ENCODE results near the gene SLC6A19. TPM values are rescaled to one million over a fixed set of nuclear protein-coding genes. Genes with fewer than 3 reads are reported as not detected.

Gene SLC6A19
- total RNA-seq, 1 donor from 2014 or later, result not detected

- no peak for DNase-seq (ENCODE audit: low read depth, low spot score)
These were observed 7.5 kb downstream of the SLC6A19 start for GRCh38 chr5:1208743-1209488.

GRCh38 chr5:1209489-1209852 lies 8.1 kb downstream of the SLC6A19 start:
- no peak for DNase-seq (ENCODE audit: low read depth, low spot score)

GRCh38 chr5:1209896-1210776 lies 8.7 kb downstream of the SLC6A19 start:
- DNase-seq (ENCODE audit: low read depth, low spot score), result no peak

GRCh38 chr5:1210832-1211251 lies 9.4 kb downstream of the SLC6A19 start:
- DNase-seq (ENCODE audit: low read depth, low spot score), result no peak

DNA sequence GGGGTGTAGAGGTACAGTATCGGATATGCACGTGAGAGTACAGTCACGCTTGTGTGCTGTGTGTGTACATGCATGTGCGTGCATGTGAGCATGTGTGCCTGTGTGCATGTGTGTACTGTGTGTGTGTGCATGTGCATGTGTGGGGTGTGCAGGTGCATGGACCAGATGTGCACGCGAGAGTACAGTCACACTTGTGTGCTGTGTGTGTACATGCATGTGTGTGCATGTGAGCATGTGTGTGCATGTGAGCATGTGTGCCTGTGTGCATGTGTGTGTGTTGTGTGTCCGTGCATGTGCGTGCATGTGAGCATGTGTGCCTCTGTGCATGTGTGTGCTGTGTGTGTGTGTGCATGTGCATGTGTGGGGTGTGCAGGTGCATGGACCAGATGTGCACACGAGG lies 10.3 kb downstream of the SLC6A19 start:
- no peak for DNase-seq (ENCODE audit: low read depth, low spot score)

DNA sequence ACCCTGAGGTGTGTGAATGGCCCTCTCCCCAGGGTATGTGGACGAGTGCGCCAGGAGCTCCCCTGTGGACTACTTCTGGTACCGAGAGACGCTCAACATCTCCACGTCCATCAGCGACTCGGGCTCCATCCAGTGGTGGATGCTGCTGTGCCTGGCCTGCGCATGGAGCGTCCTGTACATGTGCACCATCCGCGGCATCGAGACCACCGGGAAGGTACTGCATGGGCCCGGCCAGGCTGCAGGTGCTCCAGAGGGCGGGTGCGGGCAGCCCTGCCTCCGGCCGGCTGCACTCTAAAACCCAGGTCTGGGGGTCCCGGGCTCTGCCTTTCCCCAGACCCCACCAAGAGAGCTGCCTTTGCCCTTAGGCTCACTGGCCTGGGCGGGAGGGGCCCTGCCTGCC lies 10.9 kb downstream of the SLC6A19 start:
- DNase-seq (ENCODE audit: low read depth, low spot score), result no peak

DNA sequence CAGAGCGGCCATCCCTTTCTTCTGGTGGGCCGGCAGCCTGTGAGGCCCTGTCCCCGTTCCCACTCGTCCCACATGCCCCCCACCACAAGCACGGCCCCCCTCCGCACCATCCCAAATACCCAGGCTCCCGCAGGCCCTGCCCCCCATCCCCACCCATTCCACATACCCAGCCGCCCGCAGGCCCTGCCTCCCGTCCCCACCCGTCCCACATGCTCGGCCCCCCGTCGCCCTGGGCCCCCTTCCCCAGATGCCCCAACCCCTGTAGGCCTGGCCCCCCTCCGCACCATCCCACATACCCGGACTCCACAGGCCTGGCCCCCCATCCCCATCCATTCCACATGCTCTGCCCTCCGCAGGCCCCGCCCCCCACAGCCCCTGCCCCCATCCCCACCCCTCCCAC lies 11.5 kb downstream of the SLC6A19 start:
- DNase-seq (ENCODE audit: low read depth, low spot score), result no peak

DNA sequence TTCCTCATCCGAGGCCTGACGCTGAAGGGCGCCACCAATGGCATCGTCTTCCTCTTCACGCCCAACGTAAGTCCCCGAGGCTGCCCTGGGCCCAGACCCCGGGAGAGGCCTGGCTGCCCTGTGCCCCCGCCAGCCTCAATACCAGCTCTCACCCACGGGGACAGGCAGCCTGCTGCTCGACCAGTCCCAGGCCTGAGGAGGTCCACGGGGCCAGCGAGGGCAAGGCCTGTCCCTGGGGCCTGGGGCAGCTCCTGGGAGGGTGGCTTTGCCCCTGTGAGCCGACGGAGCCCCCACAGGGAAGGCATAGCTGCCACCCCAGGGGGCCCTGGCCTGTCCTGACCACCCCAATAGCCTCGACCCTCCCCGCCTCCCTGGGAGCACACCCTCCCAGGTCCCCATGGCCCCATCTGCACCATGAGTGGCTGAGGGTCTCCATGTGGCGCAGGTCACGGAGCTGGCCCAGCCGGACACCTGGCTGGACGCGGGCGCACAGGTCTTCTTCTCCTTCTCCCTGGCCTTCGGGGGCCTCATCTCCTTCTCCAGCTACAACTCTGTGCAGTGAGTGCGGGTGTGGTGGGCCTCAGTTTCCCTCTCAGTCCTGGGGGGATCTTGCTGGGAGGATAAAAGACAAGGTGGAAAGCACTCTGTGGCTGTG lies 12.2 kb downstream of the SLC6A19 start:
- DNase-seq (ENCODE audit: low read depth, low spot score), result no peak

- no peak for DNase-seq (ENCODE audit: low read depth, low spot score)
These were observed 13.0 kb downstream of the SLC6A19 start for GRCh38 chr5:1214163-1214935.

GRCh38 chr5:1214936-1215220 lies 13.5 kb downstream of the SLC6A19 start:
- no peak for DNase-seq (ENCODE audit: low read depth, low spot score)

DNA sequence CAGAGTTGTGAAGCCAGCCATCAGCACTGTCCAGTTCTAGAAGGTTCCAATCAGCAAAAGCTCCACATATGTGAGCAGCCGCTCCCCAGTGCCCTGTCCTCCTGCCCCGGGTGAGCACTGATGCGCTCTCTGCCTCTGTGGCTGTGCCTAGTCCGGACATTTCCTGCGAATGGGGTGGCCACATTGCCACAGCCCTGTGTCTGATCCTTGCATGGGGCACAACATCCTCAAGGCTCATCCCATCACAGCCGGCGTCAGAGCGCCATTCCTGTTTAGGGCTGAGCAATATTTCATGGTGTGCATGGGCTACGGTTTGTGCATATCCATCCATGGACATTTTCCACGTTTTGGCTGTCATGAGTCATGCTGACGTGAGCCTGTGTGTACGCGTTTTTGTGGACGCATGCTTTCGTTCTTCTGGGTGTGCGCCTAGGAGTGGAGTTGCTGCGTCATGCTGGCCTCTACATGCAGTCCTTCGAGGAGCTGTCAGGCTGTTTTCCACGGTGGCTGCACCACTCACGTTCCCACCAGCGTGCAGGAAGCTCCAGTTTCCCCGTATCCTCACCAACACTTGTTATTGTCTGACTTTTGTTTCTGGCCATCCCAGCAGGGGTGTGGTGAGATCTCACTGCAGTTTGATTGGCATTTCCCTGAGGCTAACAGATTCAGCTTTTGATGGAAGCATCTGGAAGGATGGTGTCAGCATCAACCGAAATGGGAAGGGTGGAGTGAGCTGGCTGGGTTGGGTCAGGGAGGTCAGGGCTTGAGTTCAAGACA lies 14.1 kb downstream of the SLC6A19 start:
- no peak for DNase-seq (ENCODE audit: low read depth, low spot score)

GRCh38 chr5:1216211-1216917 lies 15.0 kb downstream of the SLC6A19 start:
- DNase-seq (ENCODE audit: low read depth, low spot score), result no peak

DNA sequence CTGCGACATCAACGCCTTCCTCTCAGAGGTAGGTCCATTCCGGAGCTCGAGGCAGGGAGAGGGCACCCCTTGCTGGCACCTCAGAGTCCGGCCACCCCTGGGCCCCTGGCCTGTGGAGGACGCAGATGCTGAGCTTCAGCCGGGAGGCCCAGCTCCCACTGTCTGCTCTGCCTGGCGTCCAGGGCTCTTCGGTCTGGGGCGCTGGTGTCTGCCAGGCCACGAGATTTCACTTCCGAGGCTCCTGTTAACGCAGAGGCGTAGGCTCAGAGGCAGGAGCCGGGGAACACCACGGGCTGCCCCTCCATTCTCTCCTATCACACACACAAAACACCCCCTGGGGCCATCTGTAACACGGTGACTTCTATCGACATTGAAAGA lies 15.5 kb downstream of the SLC6A19 start:
- DNase-seq (ENCODE audit: low read depth, low spot score), result no peak

- DNase-seq (ENCODE audit: low read depth, low spot score), result no peak
These were observed 16.3 kb downstream of the SLC6A19 start for GRCh38 chr5:1217596-1218206.

- DNase-seq (ENCODE audit: low read depth, low spot score), result no peak
These were observed 17.1 kb downstream of the SLC6A19 start for GRCh38 chr5:1218351-1219080.

DNA sequence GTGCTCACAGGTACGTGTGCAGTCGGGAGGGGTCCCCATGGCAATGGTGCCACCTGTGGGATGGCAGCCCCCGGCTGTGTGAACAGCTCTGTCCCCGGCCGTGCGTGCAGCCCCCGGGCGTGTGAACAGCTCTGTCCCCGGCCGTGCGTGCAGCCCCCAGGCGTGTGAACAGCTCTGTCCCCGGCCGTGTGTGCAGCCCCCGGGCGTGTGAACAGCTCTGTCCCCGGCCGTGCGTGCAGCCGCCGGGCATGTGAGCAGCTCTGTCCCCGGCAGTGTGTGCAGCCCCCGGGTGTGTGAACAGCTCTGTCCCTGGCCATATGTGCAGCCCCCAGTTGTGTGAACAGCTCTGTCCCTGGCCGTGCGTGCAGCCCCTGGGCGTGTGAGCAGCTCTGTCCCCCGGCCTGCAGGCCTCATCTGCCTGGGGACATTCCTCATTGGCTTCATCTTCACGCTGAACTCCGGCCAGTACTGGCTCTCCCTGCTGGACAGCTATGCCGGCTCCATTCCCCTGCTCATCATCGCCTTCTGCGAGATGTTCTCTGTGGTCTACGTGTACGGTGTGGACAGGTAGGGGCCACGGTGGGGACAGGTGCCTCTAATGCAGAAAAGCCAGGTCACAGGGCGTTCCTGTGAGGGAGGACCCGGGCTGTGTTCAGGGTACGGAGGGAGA lies 17.8 kb downstream of the SLC6A19 start:
- DNase-seq (ENCODE audit: low read depth, low spot score), result no peak

DNA sequence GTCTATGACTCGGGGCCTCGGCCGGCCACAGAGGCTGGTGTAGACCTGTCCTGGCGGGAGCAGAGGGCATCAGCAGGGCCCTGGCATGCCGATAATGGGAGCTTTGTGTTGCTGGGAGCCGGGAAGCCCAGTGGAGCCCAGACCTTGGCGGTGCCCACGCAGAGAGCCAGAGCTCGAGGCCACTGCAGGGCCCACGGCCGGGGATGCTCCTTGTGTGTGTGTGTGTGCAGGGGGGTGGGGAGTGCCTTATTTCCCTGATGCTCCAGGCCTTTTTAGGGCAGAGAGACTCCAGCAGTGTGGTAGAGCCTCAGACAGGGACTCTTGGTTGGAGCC lies 18.3 kb downstream of the SLC6A19 start:
- no peak for DNase-seq (ENCODE audit: low read depth, low spot score)

GRCh38 chr5:1220351-1220750 lies 19.0 kb downstream of the SLC6A19 start:
- DNase-seq (ENCODE audit: low read depth, low spot score), result no peak

DNA sequence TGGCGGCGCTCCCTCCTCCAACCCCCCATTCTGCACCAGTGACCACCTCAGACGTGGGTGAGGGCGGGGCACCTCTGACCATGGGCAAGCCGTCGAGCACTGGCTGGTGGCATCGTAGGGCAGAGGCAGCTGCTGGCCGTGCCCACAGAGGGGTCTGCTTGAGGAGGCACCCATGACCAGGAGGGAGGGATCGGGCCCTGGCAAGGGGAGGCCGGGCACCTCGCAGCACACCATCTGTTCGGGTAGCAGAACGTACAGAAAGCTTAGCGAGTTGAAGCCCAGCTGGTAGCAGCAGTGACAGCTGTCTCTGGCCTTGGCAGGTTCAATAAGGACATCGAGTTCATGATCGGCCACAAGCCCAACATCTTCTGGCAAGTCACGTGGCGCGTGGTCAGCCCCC lies 19.4 kb downstream of the SLC6A19 start:
- DNase-seq (ENCODE audit: low read depth, low spot score), result no peak
